ENCODE data around the gene KLF16.
A peak's percentile ranks its signal among the peaks of the same experiment; 100 is the strongest.

KLF16 gene

GRCh38 chr19:1828279-1829238 is 34.8 kb downstream of the KLF16 start:
- ChIA-PET POLR2A (no interaction called here), CTCF (interaction anchor here (2.1 kb wide), 1 partner anchor 10 kb away, joined by 8 read pairs; no protein-coding TSS in a partner anchor)
- no peak for DNase-seq (ENCODE audit: extremely low spot score)
- TF ChIP-seq HDGF (IDR thresholded peaks at IDR 0.05; ENCODE audit: borderline replicate concordance), result no peak

DNA sequence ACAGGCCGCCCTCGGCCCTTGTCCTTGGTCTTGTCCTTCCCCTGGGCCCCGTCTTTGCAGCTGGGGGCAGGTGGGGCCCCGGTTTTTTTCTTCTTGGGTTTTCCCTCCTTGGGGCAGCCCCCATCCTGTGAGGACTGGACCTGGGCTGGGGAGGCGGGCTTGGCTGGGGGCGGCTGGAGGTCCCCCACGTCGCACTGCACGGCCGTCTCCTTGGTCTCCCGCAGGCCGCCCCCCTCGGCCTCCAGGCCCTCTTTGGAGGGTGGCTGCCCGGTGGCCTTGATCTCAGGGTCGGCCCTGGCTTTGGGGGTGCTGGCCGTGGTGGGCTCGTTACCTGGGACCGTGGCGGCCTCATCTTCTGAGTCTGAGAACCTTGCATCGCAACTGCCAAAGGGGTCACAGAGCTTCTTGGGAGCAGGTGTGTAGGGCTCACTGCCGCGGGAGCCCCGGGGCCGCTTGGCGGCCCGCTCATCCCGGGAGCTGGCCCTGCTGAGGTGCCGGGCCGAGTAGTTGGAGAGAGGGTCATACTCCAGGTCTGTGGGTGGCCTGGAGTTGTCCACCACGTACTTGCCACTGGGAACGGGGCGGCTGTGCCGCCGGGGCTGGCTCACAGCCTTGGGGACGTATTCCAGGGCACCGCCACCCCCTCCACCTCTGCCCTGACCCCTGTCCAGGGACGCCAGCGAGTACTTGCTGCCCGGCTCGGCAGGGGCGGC is 35.7 kb downstream of the KLF16 start:
- TF ChIP-seq LEF1 (IDR thresholded peaks at IDR 0.05; ENCODE audit: borderline replicate concordance) (no peak), ZNF384 (IDR thresholded peaks at IDR 0.05) (no peak)
- no peak for DNase-seq (ENCODE audit: extremely low spot score)
- ChIA-PET POLR2A (no interaction called here), CTCF (interaction anchor here (2.1 kb wide), 1 partner anchor 10 kb away, joined by 32 read pairs; no protein-coding TSS in a partner anchor)

- TF ChIP-seq LEF1 (IDR thresholded peaks at IDR 0.05; ENCODE audit: borderline replicate concordance), result no peak
- CTCF ChIA-PET, result interaction anchor here (0.6 to 2.1 kb wide), 25 partner anchors 8 to 283 kb away, joined by 3 to 32 read pairs (median 5); no protein-coding TSS in a partner anchor
- POLR2A ChIA-PET, result interaction anchor here (1.0 to 1.1 kb wide), 2 partner anchors 11 to 49 kb away, joined by 4 to 6 read pairs; no protein-coding TSS in a partner anchor
- DNase-seq (ENCODE audit: extremely low spot score), result no peak
These were observed 36.5 kb downstream of the KLF16 start for GRCh38 chr19:1826557-1827521.

DNA sequence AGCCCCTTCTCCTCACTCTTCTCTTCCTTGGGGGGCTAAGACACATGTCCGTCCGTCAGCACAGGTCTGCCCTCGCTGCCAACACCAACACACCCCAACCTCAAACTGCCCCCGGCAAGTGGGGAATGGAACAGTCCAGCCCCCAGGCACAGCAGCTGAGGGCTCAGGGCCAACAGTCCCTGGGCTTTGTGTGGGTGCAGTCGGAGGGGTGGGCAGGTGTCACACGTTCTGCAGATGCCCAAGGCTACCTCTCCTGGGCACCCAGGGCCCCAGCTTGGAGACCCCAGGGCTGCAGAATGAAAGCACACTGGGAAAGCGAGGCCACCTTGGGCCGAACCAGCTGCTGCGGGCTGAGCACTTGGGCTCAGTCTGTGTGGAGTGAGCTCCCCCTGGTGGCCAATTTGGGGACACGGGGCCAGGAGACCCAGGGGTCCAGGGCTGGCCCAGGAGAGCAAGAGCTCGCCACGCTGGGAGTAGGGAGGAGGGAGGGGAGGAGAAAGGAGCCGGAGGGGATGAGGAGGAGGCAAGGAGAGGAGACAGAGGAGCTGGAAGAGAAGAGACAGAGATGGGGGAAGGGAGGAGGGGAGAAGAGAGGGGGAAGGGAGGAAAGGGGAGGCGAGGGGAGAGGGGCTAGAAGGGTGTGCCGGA is 37.3 kb downstream of the KLF16 start:
- TF ChIP-seq SP1 (IDR thresholded peaks at IDR 0.05) (no peak), L3MBTL2 (conservative IDR thresholded peaks at IDR 0.05) (no peak), NFRKB (IDR thresholded peaks at IDR 0.05) (no peak), BHLHE40 (IDR thresholded peaks at IDR 0.05; ENCODE audit: borderline replicate concordance) (no peak), FOXK2 (IDR thresholded peaks at IDR 0.05) (no peak), ZNF384 (IDR thresholded peaks at IDR 0.05) (no peak), HDGF (IDR thresholded peaks at IDR 0.05; ENCODE audit: borderline replicate concordance) (no peak), CTBP1 (IDR thresholded peaks at IDR 0.05; ENCODE audit: borderline replicate concordance) (no peak), ARNT (IDR thresholded peaks at IDR 0.05) (no peak), PKNOX1 (IDR thresholded peaks at IDR 0.05) (no peak), TARDBP (IDR thresholded peaks at IDR 0.05) (no peak), FOXA1 (IDR thresholded peaks at IDR 0.05) (no peak), LEF1 (IDR thresholded peaks at IDR 0.05; ENCODE audit: borderline replicate concordance) (no peak), SUZ12 (IDR thresholded peaks at IDR 0.05) (no peak)
- ChIA-PET CTCF (interaction anchor here (0.6 to 2.1 kb wide), 25 partner anchors 9 to 282 kb away, joined by 3 to 32 read pairs (median 5); no protein-coding TSS in a partner anchor), POLR2A (interaction anchor here (1.0 to 1.4 kb wide), 3 partner anchors 11 to 50 kb away, joined by 4 to 6 read pairs (median 4); no protein-coding TSS in a partner anchor)
- peak; percentile 89 for DNase-seq (ENCODE audit: extremely low spot score)

DNA sequence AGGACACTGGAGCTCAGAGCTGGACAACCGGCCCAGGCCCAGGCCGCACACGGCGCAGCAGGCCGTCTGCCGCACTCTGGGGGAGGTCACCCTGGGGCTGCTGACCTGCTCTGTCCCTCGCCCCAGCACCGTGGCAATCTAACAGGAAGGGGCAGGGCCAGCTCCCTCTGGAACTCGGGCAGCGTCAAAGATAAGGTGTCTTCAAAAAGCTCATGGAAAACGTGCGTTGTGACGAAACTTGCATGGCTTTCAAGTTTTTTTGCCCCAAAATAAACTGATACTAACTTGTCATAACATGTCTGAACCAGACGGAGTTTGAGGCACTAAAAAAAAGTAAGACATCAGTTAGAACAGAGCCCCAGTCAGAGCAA is 39.1 kb downstream of the KLF16 start:
- ChIA-PET POLR2A (no interaction called here), CTCF (no interaction called here)
- TF ChIP-seq TARDBP (IDR thresholded peaks at IDR 0.05) (no peak), PKNOX1 (IDR thresholded peaks at IDR 0.05) (no peak), ELF4 (IDR thresholded peaks at IDR 0.05) (no peak), FOXK2 (IDR thresholded peaks at IDR 0.05) (no peak), ZNF384 (IDR thresholded peaks at IDR 0.05) (no peak), LEF1 (IDR thresholded peaks at IDR 0.05; ENCODE audit: borderline replicate concordance) (no peak), ARNT (IDR thresholded peaks at IDR 0.05) (no peak), L3MBTL2 (conservative IDR thresholded peaks at IDR 0.05) (no peak), SUZ12 (IDR thresholded peaks at IDR 0.05) (no peak), BHLHE40 (IDR thresholded peaks at IDR 0.05; ENCODE audit: borderline replicate concordance) (no peak), SP1 (IDR thresholded peaks at IDR 0.05) (no peak), NFRKB (IDR thresholded peaks at IDR 0.05) (no peak), FOXM1 (IDR thresholded peaks at IDR 0.05; ENCODE audit: borderline replicate concordance) (no peak), HDGF (IDR thresholded peaks at IDR 0.05; ENCODE audit: borderline replicate concordance) (no peak)
- DNase-seq (ENCODE audit: extremely low spot score), result no peak
